HepG2 (cell line): Measurements from ENCODE around the gene SLC6A6. TPM values are rescaled to one million over a fixed set of nuclear protein-coding genes. Genes with fewer than 3 reads are reported as not detected.

Source experiments
- MEIS1 ChIP-seq: sonication (generic); formaldehyde crosslinking; IDR thresholded peaks from 2 replicates; pipeline ENCODE4 v1.9.0; 2021; ENCODE audit warnings: mild to moderate bottlenecking, missing genetic modification reagents, moderate library complexity, borderline replicate concordance
- RARA ChIP-seq: IDR thresholded peaks from 2 replicates; pipeline ENCODE4 v1.6.1; 2016; ENCODE audit warnings: missing genetic modification reagents, missing compliant biosample characterization
- polyA plus RNA-seq, 8 experiments: library from polyadenylated mRNA; depleted of rRNA in 3 of 8; stranded (reverse) in 7 of 8; unstranded in 1 of 8; fragments of >200 nt; fragmentation: Illumina TruSeq in 4 of 8; extraction: Trizol in 4 of 8; gene quantifications; 2 replicates each; pipeline versions ENCODE4 v1.2.1 to v1.2.3, GENCODE V29; 2011 to 2016; ENCODE audit warnings: low read depth in 4 of 8, missing spikeins in 1 of 8, mixed read lengths in 1 of 8; ENCODE audit not compliant: insufficient read depth in 1 of 8
- total RNA-seq, 5 experiments: library from RNA; depleted of rRNA; stranded (reverse); fragments of >200 nt; fragmentation: Illumina TruSeq; extraction: Trizol; gene quantifications; 2 replicates each; pipeline ENCODE4 v1.2.3, GENCODE V29; 2016; ENCODE audit warnings: low read depth in 1 of 5
- TF ChIP-seq, protein P1 (sequence below): sonication (generic); formaldehyde crosslinking; IDR thresholded peaks from 2 replicates; pipeline ENCODE4 v1.5.0; 2020; ENCODE audit warnings: mild to moderate bottlenecking, missing genetic modification reagents, borderline replicate concordance
- TF ChIP-seq, protein P2 (sequence below): sonication (generic); formaldehyde crosslinking; IDR thresholded peaks from 2 replicates; pipeline ENCODE4 v1.5.1; 2020; ENCODE audit warnings: missing genetic modification reagents, mild to moderate bottlenecking, borderline replicate concordance
- TF ChIP-seq, protein P3 (sequence below): sonication (generic); formaldehyde crosslinking; IDR thresholded peaks from 2 replicates; pipeline ENCODE4 v1.4.0; 2020; ENCODE audit warnings: missing genetic modification reagents, borderline replicate concordance

SLC6A6 gene
- total and polyA plus RNA-seq, 2 of the 13 experiments (the other 11 are each of a cell fraction or from before 2014, with no cell fraction given): 14.1 to 20.7 TPM

DNA sequence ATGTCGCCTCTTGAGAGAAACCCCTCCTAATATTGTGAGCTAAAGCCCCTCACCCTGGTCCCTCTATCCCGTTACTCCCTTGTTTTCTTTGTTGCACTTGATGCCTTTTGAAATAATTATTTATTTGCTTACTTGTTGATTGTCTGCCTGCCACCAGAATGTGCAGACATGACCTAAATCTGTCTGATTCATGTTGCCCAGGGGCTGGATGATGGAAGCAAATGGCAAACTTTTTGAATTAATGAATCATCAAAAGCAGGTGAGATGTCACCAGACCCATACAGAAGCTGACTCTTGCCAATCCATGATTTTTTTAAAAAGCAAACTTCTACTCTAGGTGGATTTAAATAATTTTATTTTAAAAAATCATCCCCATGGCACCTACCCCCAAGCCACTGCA lies 88.4 kb downstream of the SLC6A6 start (continued):
- TF ChIP-seq, protein P1, sequence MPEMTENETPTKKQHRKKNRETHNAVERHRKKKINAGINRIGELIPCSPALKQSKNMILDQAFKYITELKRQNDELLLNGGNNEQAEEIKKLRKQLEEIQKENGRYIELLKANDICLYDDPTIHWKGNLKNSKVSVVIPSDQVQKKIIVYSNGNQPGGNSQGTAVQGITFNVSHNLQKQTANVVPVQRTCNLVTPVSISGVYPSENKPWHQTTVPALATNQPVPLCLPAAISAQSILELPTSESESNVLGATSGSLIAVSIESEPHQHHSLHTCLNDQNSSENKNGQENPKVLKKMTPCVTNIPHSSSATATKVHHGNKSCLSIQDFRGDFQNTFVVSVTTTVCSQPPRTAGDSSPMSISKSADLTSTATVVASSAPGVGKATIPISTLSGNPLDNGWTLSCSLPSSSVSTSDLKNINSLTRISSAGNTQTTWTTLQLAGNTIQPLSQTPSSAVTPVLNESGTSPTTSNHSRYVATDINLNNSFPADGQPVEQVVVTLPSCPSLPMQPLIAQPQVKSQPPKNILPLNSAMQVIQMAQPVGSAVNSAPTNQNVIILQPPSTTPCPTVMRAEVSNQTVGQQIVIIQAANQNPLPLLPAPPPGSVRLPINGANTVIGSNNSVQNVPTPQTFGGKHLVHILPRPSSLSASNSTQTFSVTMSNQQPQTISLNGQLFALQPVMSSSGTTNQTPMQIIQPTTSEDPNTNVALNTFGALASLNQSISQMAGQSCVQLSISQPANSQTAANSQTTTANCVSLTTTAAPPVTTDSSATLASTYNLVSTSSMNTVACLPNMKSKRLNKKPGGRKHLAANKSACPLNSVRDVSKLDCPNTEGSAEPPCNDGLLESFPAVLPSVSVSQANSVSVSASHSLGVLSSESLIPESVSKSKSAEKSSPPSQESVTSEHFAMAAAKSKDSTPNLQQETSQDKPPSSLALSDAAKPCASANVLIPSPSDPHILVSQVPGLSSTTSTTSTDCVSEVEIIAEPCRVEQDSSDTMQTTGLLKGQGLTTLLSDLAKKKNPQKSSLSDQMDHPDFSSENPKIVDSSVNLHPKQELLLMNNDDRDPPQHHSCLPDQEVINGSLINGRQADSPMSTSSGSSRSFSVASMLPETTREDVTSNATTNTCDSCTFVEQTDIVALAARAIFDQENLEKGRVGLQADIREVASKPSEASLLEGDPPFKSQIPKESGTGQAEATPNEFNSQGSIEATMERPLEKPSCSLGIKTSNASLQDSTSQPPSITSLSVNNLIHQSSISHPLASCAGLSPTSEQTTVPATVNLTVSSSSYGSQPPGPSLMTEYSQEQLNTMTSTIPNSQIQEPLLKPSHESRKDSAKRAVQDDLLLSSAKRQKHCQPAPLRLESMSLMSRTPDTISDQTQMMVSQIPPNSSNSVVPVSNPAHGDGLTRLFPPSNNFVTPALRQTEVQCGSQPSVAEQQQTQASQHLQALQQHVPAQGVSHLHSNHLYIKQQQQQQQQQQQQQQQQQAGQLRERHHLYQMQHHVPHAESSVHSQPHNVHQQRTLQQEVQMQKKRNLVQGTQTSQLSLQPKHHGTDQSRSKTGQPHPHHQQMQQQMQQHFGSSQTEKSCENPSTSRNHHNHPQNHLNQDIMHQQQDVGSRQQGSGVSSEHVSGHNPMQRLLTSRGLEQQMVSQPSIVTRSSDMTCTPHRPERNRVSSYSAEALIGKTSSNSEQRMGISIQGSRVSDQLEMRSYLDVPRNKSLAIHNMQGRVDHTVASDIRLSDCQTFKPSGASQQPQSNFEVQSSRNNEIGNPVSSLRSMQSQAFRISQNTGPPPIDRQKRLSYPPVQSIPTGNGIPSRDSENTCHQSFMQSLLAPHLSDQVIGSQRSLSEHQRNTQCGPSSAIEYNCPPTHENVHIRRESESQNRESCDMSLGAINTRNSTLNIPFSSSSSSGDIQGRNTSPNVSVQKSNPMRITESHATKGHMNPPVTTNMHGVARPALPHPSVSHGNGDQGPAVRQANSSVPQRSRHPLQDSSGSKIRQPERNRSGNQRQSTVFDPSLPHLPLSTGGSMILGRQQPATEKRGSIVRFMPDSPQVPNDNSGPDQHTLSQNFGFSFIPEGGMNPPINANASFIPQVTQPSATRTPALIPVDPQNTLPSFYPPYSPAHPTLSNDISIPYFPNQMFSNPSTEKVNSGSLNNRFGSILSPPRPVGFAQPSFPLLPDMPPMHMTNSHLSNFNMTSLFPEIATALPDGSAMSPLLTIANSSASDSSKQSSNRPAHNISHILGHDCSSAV (CRISPR knock-in tag): no peak
- TF ChIP-seq, protein P2, sequence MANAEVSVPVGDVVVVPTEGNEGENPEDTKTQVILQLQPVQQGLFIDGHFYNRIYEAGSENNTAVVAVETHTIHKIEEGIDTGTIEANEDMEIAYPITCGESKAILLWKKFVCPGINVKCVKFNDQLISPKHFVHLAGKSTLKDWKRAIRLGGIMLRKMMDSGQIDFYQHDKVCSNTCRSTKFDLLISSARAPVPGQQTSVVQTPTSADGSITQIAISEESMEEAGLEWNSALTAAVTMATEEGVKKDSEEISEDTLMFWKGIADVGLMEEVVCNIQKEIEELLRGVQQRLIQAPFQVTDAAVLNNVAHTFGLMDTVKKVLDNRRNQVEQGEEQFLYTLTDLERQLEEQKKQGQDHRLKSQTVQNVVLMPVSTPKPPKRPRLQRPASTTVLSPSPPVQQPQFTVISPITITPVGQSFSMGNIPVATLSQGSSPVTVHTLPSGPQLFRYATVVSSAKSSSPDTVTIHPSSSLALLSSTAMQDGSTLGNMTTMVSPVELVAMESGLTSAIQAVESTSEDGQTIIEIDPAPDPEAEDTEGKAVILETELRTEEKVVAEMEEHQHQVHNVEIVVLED (CRISPR knock-in tag): no peak
- TF ChIP-seq, protein P3, sequence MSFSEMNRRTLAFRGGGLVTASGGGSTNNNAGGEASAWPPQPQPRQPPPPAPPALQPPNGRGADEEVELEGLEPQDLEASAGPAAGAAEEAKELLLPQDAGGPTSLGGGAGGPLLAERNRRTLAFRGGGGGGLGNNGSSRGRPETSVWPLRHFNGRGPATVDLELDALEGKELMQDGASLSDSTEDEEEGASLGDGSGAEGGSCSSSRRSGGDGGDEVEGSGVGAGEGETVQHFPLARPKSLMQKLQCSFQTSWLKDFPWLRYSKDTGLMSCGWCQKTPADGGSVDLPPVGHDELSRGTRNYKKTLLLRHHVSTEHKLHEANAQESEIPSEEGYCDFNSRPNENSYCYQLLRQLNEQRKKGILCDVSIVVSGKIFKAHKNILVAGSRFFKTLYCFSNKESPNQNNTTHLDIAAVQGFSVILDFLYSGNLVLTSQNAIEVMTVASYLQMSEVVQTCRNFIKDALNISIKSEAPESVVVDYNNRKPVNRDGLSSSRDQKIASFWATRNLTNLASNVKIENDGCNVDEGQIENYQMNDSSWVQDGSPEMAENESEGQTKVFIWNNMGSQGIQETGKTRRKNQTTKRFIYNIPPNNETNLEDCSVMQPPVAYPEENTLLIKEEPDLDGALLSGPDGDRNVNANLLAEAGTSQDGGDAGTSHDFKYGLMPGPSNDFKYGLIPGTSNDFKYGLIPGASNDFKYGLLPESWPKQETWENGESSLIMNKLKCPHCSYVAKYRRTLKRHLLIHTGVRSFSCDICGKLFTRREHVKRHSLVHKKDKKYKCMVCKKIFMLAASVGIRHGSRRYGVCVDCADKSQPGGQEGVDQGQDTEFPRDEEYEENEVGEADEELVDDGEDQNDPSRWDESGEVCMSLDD (CRISPR knock-in tag): no peak
- TF ChIP-seq RARA (CRISPR knock-in tag) (no peak), MEIS1 (CRISPR knock-in tag) (no peak)
- TF ChIP-seq, all 625 proteins: peak for 0
